ENCODE data around the gene RALGAPB. TPM values are rescaled to one million over a fixed set of nuclear protein-coding genes. Genes with fewer than 3 reads are reported as not detected.

The RALGAPB gene
- polyA plus RNA-seq, 1 donor (not counting 4 experiments of a cell fraction or from before 2014, with no cell fraction given), result 23.8 TPM

GRCh38 chr20:38515631-38516030 is 43.0 kb downstream of the RALGAPB start:
- Histone ChIP-seq H3K4me1 (ENCODE audit: control insufficient read depth, extremely low read depth, insufficient read depth, low read length) (peaks cover 11% of the 10 kb centered on the region), H3K27me3 (ENCODE audit: control insufficient read depth, extremely low read depth, insufficient read depth, low read length) (no peaks in the 10 kb centered on the region), H3K9me3 (ENCODE audit: control insufficient read depth, low read depth, low read length) (no peaks in the 10 kb centered on the region), H3K9me1 (ENCODE audit: control insufficient read depth, extremely low read depth, insufficient read depth, low read length) (no peaks in the 10 kb centered on the region), H3K79me2 (ENCODE audit: control insufficient read depth, insufficient read depth, low read length) (peaks cover 6% of the 10 kb centered on the region), H3K27ac (ENCODE audit: control insufficient read depth, insufficient read depth, low read length) (no peak overlapping the region), H3K4me2 (ENCODE audit: control insufficient read depth, extremely low read depth, insufficient read depth, low read depth, low read length) (no peak overlapping the region), H2AFZ (ENCODE audit: control insufficient read depth, low read length) (no peak overlapping the region), H3K9ac (ENCODE audit: control insufficient read depth, extremely low read depth, insufficient read depth, low read length) (no peak overlapping the region), H3K4me3 (ENCODE audit: control insufficient read depth in 2 of 3, extremely low read depth in 1 of 3, insufficient read depth in 2 of 3, low read depth in 1 of 3, low read length in 3 of 3) (no peak overlapping the region), H3K36me3 (ENCODE audit: control insufficient read depth in 2 of 2, extremely low read depth in 1 of 2, insufficient read depth in 2 of 2, low read length in 2 of 2) (peaks cover 6 to 10% of the 10 kb centered on the region in 2 experiments), H4K20me1 (ENCODE audit: control insufficient read depth, extremely low read depth, insufficient read depth, low read length) (no peaks in the 10 kb centered on the region)
- no peak for FAIRE-seq
- dilution Hi-C loops (cut with MboI; ENCODE audit: extremely low pct_ligation_motif_present, low sequenced_read_pairs), result no loop called here
- TF ChIP-seq CTCF (optimal IDR thresholded peaks at IDR 0.05 in 1 of 3, IDR thresholded peaks at IDR 0.05 in 1 of 3, conservative IDR thresholded peaks at IDR 0.05 in 1 of 3; ENCODE audit: extremely low read depth in 1 of 3, insufficient read depth in 2 of 3, low read length in 3 of 3), result no peak
- TF ChIP-seq EZH2 (IDR thresholded peaks at IDR 0.05; ENCODE audit: low read length), result no peak
- no peak for DNase-seq (ENCODE audit: low read depth, low spot score)

- no peak for DNase-seq (ENCODE audit: low read depth, low spot score)
- no peaks in the 10 kb centered on the region for H4K20me1 ChIP-seq (ENCODE audit: control insufficient read depth, extremely low read depth, insufficient read depth, low read length)
- FAIRE-seq, result peak; percentile 17
- no peak overlapping the region for H3K27ac ChIP-seq (ENCODE audit: control insufficient read depth, insufficient read depth, low read length)
- dilution Hi-C loops (cut with MboI; ENCODE audit: extremely low pct_ligation_motif_present, low sequenced_read_pairs), result no loop called here
- no peaks in the 10 kb centered on the region for H3K27me3 ChIP-seq (ENCODE audit: control insufficient read depth, extremely low read depth, insufficient read depth, low read length)
- TF ChIP-seq EZH2 (IDR thresholded peaks at IDR 0.05; ENCODE audit: low read length), result no peak
- TF ChIP-seq CTCF (optimal IDR thresholded peaks at IDR 0.05 in 1 of 3, IDR thresholded peaks at IDR 0.05 in 1 of 3, conservative IDR thresholded peaks at IDR 0.05 in 1 of 3; ENCODE audit: extremely low read depth in 1 of 3, insufficient read depth in 2 of 3, low read length in 3 of 3), result no peak
- H3K9ac ChIP-seq (ENCODE audit: control insufficient read depth, extremely low read depth, insufficient read depth, low read length), result no peak overlapping the region
- peaks cover 4 to 19% of the 10 kb centered on the region in 2 experiments for H3K36me3 ChIP-seq (ENCODE audit: control insufficient read depth in 2 of 2, extremely low read depth in 1 of 2, insufficient read depth in 2 of 2, low read length in 2 of 2)
- no peaks in the 10 kb centered on the region for H3K9me1 ChIP-seq (ENCODE audit: control insufficient read depth, extremely low read depth, insufficient read depth, low read length)
- no peak overlapping the region for H3K4me3 ChIP-seq (ENCODE audit: control insufficient read depth in 2 of 3, extremely low read depth in 1 of 3, insufficient read depth in 2 of 3, low read depth in 1 of 3, low read length in 3 of 3)
- H3K4me1 ChIP-seq (ENCODE audit: control insufficient read depth, extremely low read depth, insufficient read depth, low read length), result peaks cover 23% of the 10 kb centered on the region
- H3K79me2 ChIP-seq (ENCODE audit: control insufficient read depth, insufficient read depth, low read length), result peaks cover 4% of the 10 kb centered on the region
- H2AFZ ChIP-seq (ENCODE audit: control insufficient read depth, low read length), result no peak overlapping the region
- no peak overlapping the region for H3K4me2 ChIP-seq (ENCODE audit: control insufficient read depth, extremely low read depth, insufficient read depth, low read depth, low read length)
- no peaks in the 10 kb centered on the region for H3K9me3 ChIP-seq (ENCODE audit: control insufficient read depth, low read depth, low read length)
These were observed 46.8 kb downstream of the RALGAPB start for GRCh38 chr20:38519426-38519825.

Measured in keratinocyte (primary cell).